PC-3 (cell line): ENCODE results near the gene SOX5. TPM values are rescaled to one million over a fixed set of nuclear protein-coding genes. Genes with fewer than 3 reads are reported as not detected.

ENCODE experiments used
- ATAC-seq: fragments of 200-7000 bp; cut with Tn5 transposase; 2 replicates; pipeline ENCODE4 v1.9.1; 2020; ENCODE audit warnings: mild to moderate bottlenecking, moderate library complexity
- BruUV-seq: library from RNA; stranded (reverse); fragments of 400-500 nt; replicated peaks from 2 replicates; lab custom pipeline; 2021; lab: Mats Ljungman, UMichigan
- CTCF ChIA-PET: fragments of 300-600 bp; sonication (Branson Sonifier 250); formaldehyde crosslinking; loops from one replicate; lab custom pipeline; 2022; ENCODE audit warnings: antibody characterized with exemption; lab: Charles Lee
- POLR2A ChIA-PET: fragments of 300-600 bp; sonication (Branson Sonifier 250); formaldehyde crosslinking; loops from one replicate; lab custom pipeline; 2022; ENCODE audit warnings: antibody characterized with exemption; ENCODE audit not compliant: unreplicated experiment; lab: Charles Lee
- DNase-seq: peaks from one replicate; pipeline ENCODE4 v3.0.0-alpha.2; 2015
- H2AFZ ChIP-seq: fragments of 300-600 bp; sonication (generic); 2 replicates; pipeline ENCODE4 v1.6.0; 2016; ENCODE audit warnings: antibody characterized with exemption, low read length
- H3F3A ChIP-seq: fragments of 300-600 bp; sonication (generic); one replicate; pipeline ENCODE4 v1.6.0; 2017; ENCODE audit warnings: antibody characterized with exemption, low read length, control low read depth, mild to moderate bottlenecking; ENCODE audit not compliant: unreplicated experiment
- H3K27ac ChIP-seq: fragments of 300-600 bp; sonication (generic); 2 replicates; pipeline ENCODE4 v1.5.1; 2016; ENCODE audit warnings: mild to moderate bottlenecking, low read length
- H3K27me3 ChIP-seq: fragments of 300-600 bp; sonication (generic); 2 replicates; pipeline ENCODE4 v1.6.1; 2016; ENCODE audit warnings: low read length, mixed read lengths
- H3K36me3 ChIP-seq: fragments of 300-600 bp; sonication (generic); 2 replicates; pipeline ENCODE4 v1.6.1; 2016; ENCODE audit warnings: low read depth, mixed run types, low read length, mixed read lengths
- H3K4me1 ChIP-seq: fragments of 300-600 bp; sonication (generic); 2 replicates; pipeline ENCODE4 v1.5.1; 2016; ENCODE audit warnings: low read length; ENCODE audit not compliant: insufficient read depth
- H3K4me2 ChIP-seq: fragments of 300-600 bp; sonication (generic); 2 replicates; pipeline ENCODE4 v1.6.0; 2016; ENCODE audit warnings: low read length
- H3K4me3 ChIP-seq: fragments of 300-600 bp; sonication (generic); 2 replicates; pipeline ENCODE4 v1.5.1; 2016; ENCODE audit warnings: mild to moderate bottlenecking, low read length, mixed read lengths
- H3K79me2 ChIP-seq: fragments of 300-600 bp; sonication (generic); 2 replicates; pipeline ENCODE4 v1.6.1; 2017; ENCODE audit warnings: low read length, mixed read lengths
- H3K9ac ChIP-seq: fragments of 300-600 bp; sonication (generic); 2 replicates; pipeline ENCODE4 v1.6.0; 2016; ENCODE audit warnings: mild to moderate bottlenecking, low read length
- H3K9me2 ChIP-seq: fragments of 300-600 bp; sonication (generic); replicated peaks from 2 replicates; pipeline ENCODE4 v1.6.1; 2016; ENCODE audit warnings: mixed run types, low read length, mixed read lengths
- H3K9me3 ChIP-seq: fragments of 300-600 bp; sonication (generic); 2 replicates; pipeline ENCODE4 v1.6.1; 2016; ENCODE audit warnings: low read length, mixed read lengths
- H4K20me1 ChIP-seq: fragments of 300-600 bp; sonication (generic); 2 replicates; pipeline ENCODE4 v1.6.1; 2016; ENCODE audit warnings: low read length, mixed read lengths
- CTCF ChIP-seq: fragments of 300-600 bp; sonication (generic); conservative IDR thresholded peaks from 2 replicates; pipeline ENCODE4 v1.5.1; 2017; ENCODE audit warnings: antibody characterized with exemption, low read depth, mild to moderate bottlenecking, low read length
- EZH2 ChIP-seq: fragments of 300-600 bp; sonication (generic); IDR thresholded peaks from one replicate; pipeline ENCODE4 v1.6.1; 2017; ENCODE audit warnings: antibody characterized with exemption, mild to moderate bottlenecking, low read length; ENCODE audit not compliant: unreplicated experiment
- EZH2phosphoT487 ChIP-seq: fragments of 300-600 bp; sonication (generic); IDR thresholded peaks from 2 replicates; pipeline ENCODE4 v1.6.1; 2018; ENCODE audit warnings: mild to moderate bottlenecking, antibody characterized with exemption, low read length, borderline replicate concordance
- intact Hi-C: fragments of 100-400 bp; cut with micrococcal nuclease; formaldehyde crosslinking; loops from 2 replicates; pipeline ENCODE4 v1.9.0; 2023
- total RNA-seq: library from RNA; depleted of rRNA; stranded (reverse); fragments of >200 nt; gene quantifications from 2 replicates; pipeline ENCODE4 v1.2.3, GENCODE V29; 2014

The SOX5 gene
- total RNA-seq, 1 experiment from 2014 or later = not detected

- Histone ChIP-seq H3F3A (no peaks in the 10 kb centered on the region), H3K36me3 (no peaks in the 10 kb centered on the region), H3K4me3 (no peak overlapping the region), H3K9ac (no peak overlapping the region), H3K79me2 (no peaks in the 10 kb centered on the region), H3K9me3 (no peaks in the 10 kb centered on the region), H3K27me3 (peaks cover 4% of the 10 kb centered on the region; the same call in 1 of the 2 replicates), H2AFZ (no peak overlapping the region), H4K20me1 (no peaks in the 10 kb centered on the region), H3K4me2 (no peak overlapping the region), H3K9me2 (no peaks in the 10 kb centered on the region), H3K27ac (no peak overlapping the region), H3K4me1 (no peaks in the 10 kb centered on the region)
- intact Hi-C loops = no loop called here
- no TSS peak for BruUV-seq
- TF ChIP-seq CTCF (no peak), EZH2 (no peak), EZH2phosphoT487 (no peak)
- no peak for DNase-seq
- CTCF ChIA-PET = no interaction called here
- no peak for ATAC-seq
- POLR2A ChIA-PET = no interaction called here
Measured at GRCh38 chr12:23671881-23672280, 277.6 kb downstream of the SOX5 start.

- no peak overlapping the region for H3K9ac ChIP-seq
- intact Hi-C loops = no loop called here
- H3K27me3 ChIP-seq = peaks cover 7% of the 10 kb centered on the region; the same call in 1 of the 2 replicates
- no peaks in the 10 kb centered on the region for H3F3A ChIP-seq
- ATAC-seq (no peak), DNase-seq (no peak)
- no peaks in the 10 kb centered on the region for H3K9me2 ChIP-seq
- POLR2A ChIA-PET = no interaction called here
- no peaks in the 10 kb centered on the region for H4K20me1 ChIP-seq
- no peak overlapping the region for H3K27ac ChIP-seq
- no peak overlapping the region for H2AFZ ChIP-seq
- H3K4me2 ChIP-seq = no peak overlapping the region
- BruUV-seq = no TSS peak
- H3K9me3 ChIP-seq = no peaks in the 10 kb centered on the region
- H3K79me2 ChIP-seq = no peaks in the 10 kb centered on the region
- TF ChIP-seq EZH2 = no peak
- TF ChIP-seq EZH2phosphoT487 = no peak
- TF ChIP-seq CTCF = no peak
- CTCF ChIA-PET = no interaction called here
- no peaks in the 10 kb centered on the region for H3K4me1 ChIP-seq
- no peak overlapping the region for H3K4me3 ChIP-seq
- no peaks in the 10 kb centered on the region for H3K36me3 ChIP-seq
Measured at GRCh38 chr12:23670684-23671083, 278.8 kb downstream of the SOX5 start.

GRCh38 chr12:23669691-23670090 is 279.8 kb downstream of the SOX5 start:
- TF ChIP-seq EZH2phosphoT487 (no peak), EZH2 (no peak), CTCF (no peak)
- Histone ChIP-seq H4K20me1 (no peaks in the 10 kb centered on the region), H3K4me2 (no peak overlapping the region), H3K9ac (no peak overlapping the region), H3K27ac (no peak overlapping the region), H2AFZ (no peak overlapping the region), H3K79me2 (no peaks in the 10 kb centered on the region), H3K36me3 (no peaks in the 10 kb centered on the region), H3K27me3 (peaks cover 14% of the 10 kb centered on the region), H3K9me2 (no peaks in the 10 kb centered on the region), H3F3A (no peaks in the 10 kb centered on the region), H3K4me1 (no peaks in the 10 kb centered on the region), H3K4me3 (no peak overlapping the region), H3K9me3 (no peaks in the 10 kb centered on the region)
- no peak for DNase-seq
- intact Hi-C loops = no loop called here
- ChIA-PET CTCF (no interaction called here), POLR2A (no interaction called here)
- no peak for ATAC-seq
- BruUV-seq = no TSS peak
